B cell (primary cell): Measurements from ENCODE around the gene MEN1. TPM values are rescaled to one million over a fixed set of nuclear protein-coding genes. Genes with fewer than 3 reads are reported as not detected.

Experiments
- ATAC-seq: fragments of 200-7000 bp; cut with Tn5 transposase; one replicate; pipeline ENCODE4 v1.10.0; 2021; ENCODE audit warnings: low read depth, mild to moderate bottlenecking, moderate number of reproducible peaks, moderate library complexity
- CTCF ChIA-PET: fragments of 350-600 bp; sonication (Branson Sonifier 250); formaldehyde crosslinking; loops from one replicate; lab custom pipeline; 2021; ENCODE audit warnings: antibody characterized with exemption, inconsistent platforms; lab: Charles Lee
- POLR2A ChIA-PET: fragments of 350-600 bp; sonication (Branson Sonifier 250); formaldehyde crosslinking; loops from one replicate; lab custom pipeline; 2021; ENCODE audit warnings: antibody characterized with exemption; lab: Charles Lee
- DNase-seq: peaks from one replicate; pipeline ENCODE4 v3.0.0; 2013
- H2AFZ ChIP-seq: 2 replicates; pipeline ENCODE4 v1.6.1; 2012; ENCODE audit warnings: mild to moderate bottlenecking, low read depth, low read length; ENCODE audit not compliant: insufficient read depth, poor library complexity, severe bottlenecking
- H3K27ac ChIP-seq, 2 donors: 1 replicate in 1 of 2; 2 replicates in 1 of 2; pipeline ENCODE4 v1.5.1; 2012 to 2013; ENCODE audit warnings: low read length in 2 of 2, mild to moderate bottlenecking in 2 of 2, moderate library complexity in 1 of 2
- H3K27me3 ChIP-seq, 4 experiments: fragments of 200-600 bp in 1 of 4; sonication (generic) in 1 of 4; replicated peaks in 1 of 4; 1 replicate in 2 of 4; 2 replicates in 2 of 4; pipeline versions ENCODE4 v1.6.1 to v1.7.0; 2013 to 2016; ENCODE audit warnings: low read length in 3 of 4, mild to moderate bottlenecking in 2 of 4, mixed read lengths in 1 of 4, moderate library complexity in 1 of 4; ENCODE audit not compliant: insufficient read depth in 4 of 4, control insufficient read depth in 3 of 4; ENCODE audit errors: control extremely low read depth in 1 of 4
- H3K36me3 ChIP-seq, 2 experiments: replicated peaks in 1 of 2; 1 replicate in 1 of 2; 2 replicates in 1 of 2; pipeline versions ENCODE4 v1.6.1 to v1.7.1; 2013; ENCODE audit warnings: low read length in 1 of 2; ENCODE audit not compliant: insufficient read depth in 2 of 2, control insufficient read depth in 1 of 2; ENCODE audit errors: control extremely low read depth in 1 of 2, extremely low read depth in 1 of 2
- H3K4me1 ChIP-seq, 2 donors: fragments of 200-600 bp in 1 of 2; sonication (generic) in 1 of 2; 1 replicate in 1 of 2; 2 replicates in 1 of 2; pipeline versions ENCODE4 v1.5.1 to v1.6.1; 2013 to 2017; ENCODE audit warnings: low read length in 2 of 2; ENCODE audit not compliant: control insufficient read depth in 2 of 2, insufficient read depth in 2 of 2
- H3K4me2 ChIP-seq: replicated peaks from 2 replicates; pipeline ENCODE3; 2012; ENCODE audit warnings: mild to moderate bottlenecking, low read depth, low read length; ENCODE audit not compliant: poor library complexity, severe bottlenecking
- H3K4me3 ChIP-seq, 5 experiments: fragments of 200-600 bp in 1 of 5; sonication (generic) in 1 of 5; 1 replicate in 3 of 5; 2 replicates in 2 of 5; pipeline versions ENCODE4 v1.5.1 to v1.7.0; 2011 to 2016; ENCODE audit warnings: low read length in 4 of 5, mild to moderate bottlenecking in 4 of 5, low read depth in 2 of 5, control low read depth in 1 of 5, moderate library complexity in 1 of 5; ENCODE audit not compliant: insufficient read depth in 1 of 5; ENCODE audit errors: control extremely low read depth in 1 of 5, extremely low read depth in 1 of 5
- H3K79me2 ChIP-seq: fragments of 200-600 bp; sonication (generic); one replicate; pipeline ENCODE4 v1.6.0; 2016; ENCODE audit warnings: low read length; ENCODE audit not compliant: control insufficient read depth, insufficient read depth
- H3K9ac ChIP-seq: fragments of 200-600 bp; sonication (generic); 2 replicates; pipeline ENCODE4 v1.6.1; 2017; ENCODE audit warnings: mild to moderate bottlenecking, low read length, moderate library complexity
- H3K9me3 ChIP-seq, 3 donors: one replicate each; pipeline versions ENCODE4 v1.6.1 to v1.7.1; 2013; ENCODE audit warnings: low read length in 2 of 3; ENCODE audit not compliant: control insufficient read depth in 2 of 3, insufficient read depth in 1 of 3; ENCODE audit errors: control extremely low read depth in 1 of 3
- H4K20me1 ChIP-seq: 2 replicates; pipeline ENCODE4 v1.6.0; 2012; ENCODE audit warnings: mild to moderate bottlenecking, low read length; ENCODE audit not compliant: insufficient read depth, control insufficient read depth, poor library complexity, severe bottlenecking
- H3K27ac Mint-ChIP-seq: one replicate; pipeline ENCODE4 v1.8.0; 2021; ENCODE audit warnings: mixed read lengths
- H3K27me3 Mint-ChIP-seq: one replicate; pipeline ENCODE4 v1.8.0; 2021; ENCODE audit warnings: mixed read lengths
- H3K4me1 Mint-ChIP-seq: one replicate; pipeline ENCODE4 v1.8.0; 2021; ENCODE audit warnings: mixed read lengths
- H3K4me3 Mint-ChIP-seq: one replicate; pipeline ENCODE4 v1.8.0; 2021; ENCODE audit warnings: mixed read lengths
- H3K9me3 Mint-ChIP-seq: one replicate; pipeline ENCODE4 v1.8.0; 2022; ENCODE audit warnings: mixed read lengths; ENCODE audit not compliant: insufficient read depth
- EZH2 ChIP-seq: IDR thresholded peaks from 2 replicates; pipeline ENCODE4 v1.6.1; 2012; ENCODE audit warnings: borderline replicate concordance, low read depth, mild to moderate bottlenecking, moderate library complexity, low read length; ENCODE audit not compliant: insufficient read depth, poor library complexity, severe bottlenecking
- WGBS: methylation state at CpG from one replicate; pipeline ENCODE4 v1.1.5; 2013; ENCODE audit warnings: missing lambda C conversion rate; ENCODE audit not compliant: insufficient coverage; 5-methylcytosine and 5-hydroxymethylcytosine counted together
- intact Hi-C: fragments of 100-400 bp; cut with micrococcal nuclease; formaldehyde crosslinking; loops from one replicate; pipeline ENCODE4 v1.10.0; 2022
- polyA plus RNA-seq: library from polyadenylated mRNA; depleted of rRNA; stranded (reverse); fragments of >200 nt; gene quantifications from 2 replicates; pipeline ENCODE4 v1.2.3, GENCODE V29; 2012
- total RNA-seq, 2 donors: library from RNA; stranded (reverse); fragments of 120-200 nt in 1 of 2; gene quantifications; 1 replicate in 1 of 2; 2 replicates in 1 of 2; pipeline versions ENCODE4 v1.2.3 to v1.2.4, GENCODE V29; 2013 to 2022
- TF ChIP-seq, protein P1 (sequence below): fragments of 200-600 bp; IDR thresholded peaks from one replicate; pipeline ENCODE4 v1.8.0; 2022; ENCODE audit warnings: antibody characterized with exemption, mild to moderate bottlenecking

Gene MEN1
- total and polyA plus RNA-seq, 2 donors (not counting 1 experiment from before 2014, with no cell fraction given): 48.2 to 68.5 TPM

DNA sequence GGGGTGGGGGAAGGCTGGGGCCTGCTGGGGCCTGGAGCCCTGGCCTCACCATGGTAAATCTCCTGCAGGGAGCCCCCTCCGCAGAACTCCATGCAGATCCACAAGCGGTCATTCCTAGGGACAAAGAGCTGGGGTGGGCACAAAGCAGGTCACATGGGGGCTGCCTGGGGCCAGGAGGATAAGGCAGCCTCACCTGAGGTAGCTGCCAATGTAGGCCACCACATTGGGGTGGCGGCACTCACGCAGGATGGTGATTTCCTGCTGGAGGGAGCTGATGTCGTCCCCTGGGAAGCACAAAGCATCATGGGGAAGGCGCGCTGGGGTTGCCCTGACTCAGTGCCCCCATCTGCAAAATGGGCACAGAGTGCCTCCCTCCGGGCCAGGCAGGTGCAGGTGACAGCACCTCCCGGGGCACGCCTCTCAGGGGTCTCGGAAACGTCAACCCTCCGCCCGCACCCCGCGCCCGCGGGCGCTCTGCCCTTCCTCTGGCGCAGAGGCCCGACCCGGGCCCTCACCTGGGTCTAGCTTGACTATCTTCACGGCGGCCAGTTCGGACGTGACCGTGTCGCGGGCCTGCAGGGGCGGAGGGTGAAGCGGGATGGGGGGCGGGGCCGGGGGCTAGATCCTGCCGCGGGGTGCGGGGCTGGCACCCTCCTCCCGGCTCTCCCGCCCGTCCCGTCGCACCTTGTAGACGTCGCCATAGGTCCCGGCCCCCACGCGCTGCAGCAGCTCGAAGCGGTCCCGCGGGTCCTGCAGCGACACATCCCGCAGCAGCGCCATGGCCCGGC is 7.8 kb downstream of the MEN1 start:
- POLR2A ChIA-PET: interaction anchor here (0.6 to 4.9 kb wide), 10 partner anchors 8 to 310 kb away, joined by 3 to 40 read pairs (median 5); partner anchors contain the start of genes CDC42BPG, RASGRP2, SF1 and TM7SF2
- Mint-ChIP-seq H3K4me3 (peak overlapping the region; percentile 88), H3K4me1 (peaks cover 45% of the 10 kb centered on the region), H3K9me3 (no peaks in the 10 kb centered on the region), H3K27me3 (no peaks in the 10 kb centered on the region), H3K27ac (peak overlapping the region; percentile 92)
- Histone ChIP-seq H3K4me2 (peak overlapping the region; percentile 98), H3K27ac (peak overlapping the region; percentile 59 to 90), H3K79me2 (peaks cover 71% of the 10 kb centered on the region), H3K27me3 (no peaks in the 10 kb centered on the region), H3K4me1 (peaks cover 46 to 54% of the 10 kb centered on the region in 2 donors), H3K36me3 (peaks cover 0 to 52% of the 10 kb centered on the region in 2 experiments), H3K9ac (peak overlapping the region; percentile 61), H4K20me1 (peaks cover 3% of the 10 kb centered on the region), H2AFZ (peak overlapping the region; percentile 63), H3K9me3 (no peaks in the 10 kb centered on the region), H3K4me3 (peak overlapping the region; percentile 19 to 71 (median 63))
- WGBS: 1% methylated on average over 54 of the region's 54 CpGs
- DNase-seq: peak; percentile 75
- ATAC-seq: peak; percentile 16
- CTCF ChIA-PET: interaction anchor here (0.7 to 7.3 kb wide), 11 partner anchors 11 to 92 kb away, joined by 3 to 73 read pairs (median 4); partner anchors contain the start of genes CDC42BPG, RASGRP2 and SF1
- no peak for TF ChIP-seq EZH2
- TF ChIP-seq, protein P1, sequence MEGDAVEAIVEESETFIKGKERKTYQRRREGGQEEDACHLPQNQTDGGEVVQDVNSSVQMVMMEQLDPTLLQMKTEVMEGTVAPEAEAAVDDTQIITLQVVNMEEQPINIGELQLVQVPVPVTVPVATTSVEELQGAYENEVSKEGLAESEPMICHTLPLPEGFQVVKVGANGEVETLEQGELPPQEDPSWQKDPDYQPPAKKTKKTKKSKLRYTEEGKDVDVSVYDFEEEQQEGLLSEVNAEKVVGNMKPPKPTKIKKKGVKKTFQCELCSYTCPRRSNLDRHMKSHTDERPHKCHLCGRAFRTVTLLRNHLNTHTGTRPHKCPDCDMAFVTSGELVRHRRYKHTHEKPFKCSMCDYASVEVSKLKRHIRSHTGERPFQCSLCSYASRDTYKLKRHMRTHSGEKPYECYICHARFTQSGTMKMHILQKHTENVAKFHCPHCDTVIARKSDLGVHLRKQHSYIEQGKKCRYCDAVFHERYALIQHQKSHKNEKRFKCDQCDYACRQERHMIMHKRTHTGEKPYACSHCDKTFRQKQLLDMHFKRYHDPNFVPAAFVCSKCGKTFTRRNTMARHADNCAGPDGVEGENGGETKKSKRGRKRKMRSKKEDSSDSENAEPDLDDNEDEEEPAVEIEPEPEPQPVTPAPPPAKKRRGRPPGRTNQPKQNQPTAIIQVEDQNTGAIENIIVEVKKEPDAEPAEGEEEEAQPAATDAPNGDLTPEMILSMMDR: no peak
- intact Hi-C loops: loop anchor here (1.0 to 5.0 kb wide), 6 partner anchors 8 to 335 kb away; partner anchors contain the start of genes CDC42BPG, EHD1 and MEN1
